Activated CD4-positive, alpha-beta T cell treated with anti-CD3 and anti-CD28 coated beads, Interleukin-2, amount 10 ng/mL, durations not matched to agents 24 days and 14 days (primary cell): Measurements from ENCODE around the gene ZDHHC7. TPM values are rescaled to one million over a fixed set of nuclear protein-coding genes. Genes with fewer than 3 reads are reported as not detected.

ENCODE experiments used
- DNase-seq: peaks from one replicate; pipeline ENCODE4 v3.0.0; 2022
- H3K27ac Mint-ChIP-seq: one replicate; pipeline ENCODE4 v1.8.0; 2022; ENCODE audit warnings: mild to moderate bottlenecking, mixed read lengths
- H3K27me3 Mint-ChIP-seq: one replicate; pipeline ENCODE4 v1.8.0; 2022; ENCODE audit warnings: mixed read lengths
- H3K36me3 Mint-ChIP-seq: one replicate; pipeline ENCODE4 v1.8.0; 2022; ENCODE audit warnings: low read depth, mild to moderate bottlenecking, mixed read lengths
- H3K4me1 Mint-ChIP-seq: one replicate; pipeline ENCODE4 v1.8.0; 2021; ENCODE audit warnings: mixed read lengths
- H3K4me3 Mint-ChIP-seq: one replicate; pipeline ENCODE4 v1.8.0; 2022; ENCODE audit warnings: mild to moderate bottlenecking, moderate library complexity, mixed read lengths
- H3K9me3 Mint-ChIP-seq: one replicate; pipeline ENCODE4 v1.8.0; 2021; ENCODE audit warnings: mixed read lengths
- intact Hi-C: fragments of 100-400 bp; cut with micrococcal nuclease; formaldehyde crosslinking; loops from one replicate; pipeline ENCODE4 v1.15.1; 2023
- total RNA-seq: library from RNA; stranded (reverse); gene quantifications from 2 replicates; pipeline ENCODE4 v1.2.3, GENCODE V29; 2022

The ZDHHC7 gene
- total RNA-seq, 1 donor from 2014 or later: 30.8 TPM

GRCh38 chr16:84970447-84971127 is 40.7 kb downstream of the ZDHHC7 start:
- DNase-seq: peak; percentile 92
- Mint-ChIP-seq H3K36me3 (peaks cover 6% of the 10 kb centered on the region), H3K4me1 (peaks cover 2% of the 10 kb centered on the region), H3K27ac (no peak overlapping the region), H3K4me3 (no peak overlapping the region), H3K27me3 (no peaks in the 10 kb centered on the region), H3K9me3 (peaks cover 5% of the 10 kb centered on the region)
- intact Hi-C loops: loop anchor here (1.0 to 5.0 kb wide), 2 partner anchors 45 to 218 kb away; no protein-coding TSS in a partner anchor

GRCh38 chr16:84967828-84968227 is 43.5 kb downstream of the ZDHHC7 start:
- Mint-ChIP-seq H3K36me3 (no peaks in the 10 kb centered on the region), H3K9me3 (peaks cover 8% of the 10 kb centered on the region), H3K4me1 (peaks cover 2% of the 10 kb centered on the region), H3K27ac (no peak overlapping the region), H3K4me3 (no peak overlapping the region), H3K27me3 (peaks cover 4% of the 10 kb centered on the region)
- no peak for DNase-seq
- intact Hi-C loops: no loop called here

GRCh38 chr16:84965428-84966415 is 45.6 kb downstream of the ZDHHC7 start:
- intact Hi-C loops: no loop called here
- Mint-ChIP-seq H3K4me3 (no peak overlapping the region), H3K9me3 (peaks cover 8% of the 10 kb centered on the region), H3K27me3 (peaks cover 4% of the 10 kb centered on the region), H3K36me3 (no peaks in the 10 kb centered on the region), H3K4me1 (peaks cover 2% of the 10 kb centered on the region), H3K27ac (no peak overlapping the region)
- DNase-seq: no peak

- Mint-ChIP-seq H3K36me3 (no peaks in the 10 kb centered on the region), H3K9me3 (peaks cover 8% of the 10 kb centered on the region), H3K4me3 (no peak overlapping the region), H3K27ac (no peak overlapping the region), H3K4me1 (no peaks in the 10 kb centered on the region), H3K27me3 (peaks cover 5% of the 10 kb centered on the region)
- DNase-seq: no peak
- intact Hi-C loops: no loop called here
Observed at GRCh38 chr16:84964386-84965128, 46.8 kb downstream of the ZDHHC7 start.

GRCh38 chr16:84963066-84963465 is 48.3 kb downstream of the ZDHHC7 start:
- Mint-ChIP-seq H3K4me3 (no peak overlapping the region), H3K4me1 (no peaks in the 10 kb centered on the region), H3K36me3 (no peaks in the 10 kb centered on the region), H3K27me3 (peaks cover 5% of the 10 kb centered on the region), H3K9me3 (peaks cover 8% of the 10 kb centered on the region), H3K27ac (no peak overlapping the region)
- intact Hi-C loops: no loop called here
- DNase-seq: no peak

DNA sequence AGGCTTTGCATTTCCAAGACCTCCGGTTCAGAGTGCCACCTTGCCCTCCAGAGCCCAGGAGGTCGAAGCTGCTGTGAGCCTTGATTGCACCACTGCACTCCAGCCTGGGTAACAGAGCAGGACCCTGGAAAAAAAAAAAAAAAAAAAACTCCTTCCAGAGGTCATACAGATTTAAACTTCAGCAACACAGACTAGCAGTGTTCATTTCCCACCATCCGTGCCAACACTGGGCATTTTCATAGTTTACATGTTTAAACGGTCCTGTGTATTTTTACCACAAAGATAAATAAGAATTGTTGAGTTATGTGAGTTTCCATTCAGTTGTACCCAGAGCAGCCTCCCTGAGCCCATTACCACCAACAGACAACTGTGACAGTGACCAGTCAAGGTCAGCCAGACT is 50.4 kb downstream of the ZDHHC7 start:
- peaks cover 5% of the 10 kb centered on the region for H3K27me3 Mint-ChIP-seq
- peaks cover 6% of the 10 kb centered on the region for H3K9me3 Mint-ChIP-seq
- no peak overlapping the region for H3K4me3 Mint-ChIP-seq
- no peaks in the 10 kb centered on the region for H3K36me3 Mint-ChIP-seq
- H3K4me1 Mint-ChIP-seq: no peaks in the 10 kb centered on the region
- intact Hi-C loops: no loop called here
- no peak overlapping the region for H3K27ac Mint-ChIP-seq
- DNase-seq: no peak

DNA sequence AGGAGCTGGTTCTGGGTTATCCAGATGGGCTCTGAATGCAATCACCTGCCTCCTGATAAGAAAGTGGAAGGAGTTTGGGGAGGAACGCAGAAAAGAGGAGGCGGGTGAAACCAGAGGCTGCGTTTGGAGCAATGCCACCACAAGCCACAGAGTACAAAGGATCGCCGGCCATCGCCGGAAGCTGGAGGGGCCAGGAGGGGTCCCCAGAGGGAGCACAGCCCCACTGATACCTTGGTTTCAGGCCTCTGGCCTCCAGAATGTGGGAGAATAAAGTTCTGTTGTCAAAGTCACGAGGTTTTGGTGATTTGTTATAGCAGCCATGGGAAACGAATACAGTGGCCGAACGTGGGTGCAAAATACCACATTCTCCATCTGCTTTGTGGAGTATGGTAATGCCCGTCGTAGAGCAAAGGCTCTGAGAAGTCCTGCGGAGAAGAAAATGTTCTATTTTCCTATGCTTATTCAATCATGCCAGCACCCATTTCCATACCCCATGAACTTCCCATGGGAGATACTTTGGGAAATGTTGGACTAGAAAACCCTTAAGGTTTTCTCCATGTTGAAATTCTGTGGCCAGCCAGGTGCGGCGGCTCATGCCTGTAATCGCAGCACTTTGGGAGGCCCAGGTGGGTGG is 51.4 kb downstream of the ZDHHC7 start:
- intact Hi-C loops: no loop called here
- DNase-seq: no peak
- H3K27ac Mint-ChIP-seq: no peak overlapping the region
- peaks cover 5% of the 10 kb centered on the region for H3K27me3 Mint-ChIP-seq
- H3K4me1 Mint-ChIP-seq: no peaks in the 10 kb centered on the region
- H3K4me3 Mint-ChIP-seq: no peak overlapping the region
- H3K36me3 Mint-ChIP-seq: no peaks in the 10 kb centered on the region
- H3K9me3 Mint-ChIP-seq: no peaks in the 10 kb centered on the region

DNA sequence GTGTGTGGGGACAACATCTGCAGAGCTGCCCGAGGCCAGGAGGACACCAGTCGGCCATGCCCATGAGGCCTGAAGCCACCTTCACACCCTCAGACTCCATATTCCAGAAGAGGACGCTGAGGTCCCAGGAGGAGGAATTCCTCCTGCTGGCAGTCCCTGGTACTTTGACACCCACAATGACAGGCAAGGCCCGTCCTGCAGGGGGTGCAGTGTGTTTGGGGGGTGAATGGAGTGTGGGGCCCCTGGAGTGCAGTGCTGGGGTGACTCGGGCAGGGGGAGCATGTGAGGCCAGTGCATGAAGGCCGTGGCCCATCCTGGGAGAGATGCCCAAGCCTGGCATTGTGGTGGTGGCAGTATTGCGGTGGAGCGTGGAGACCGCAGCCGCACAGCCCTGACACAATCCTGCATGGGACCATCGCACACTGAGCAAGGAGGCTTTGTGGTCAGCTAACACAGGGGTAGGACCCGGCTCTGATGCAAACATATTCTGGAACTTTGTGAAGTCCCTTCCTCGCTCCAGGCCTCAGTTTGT is 52.2 kb downstream of the ZDHHC7 start:
- Mint-ChIP-seq H3K9me3 (no peaks in the 10 kb centered on the region), H3K4me3 (no peak overlapping the region), H3K27me3 (peaks cover 5% of the 10 kb centered on the region), H3K27ac (no peak overlapping the region), H3K36me3 (no peaks in the 10 kb centered on the region), H3K4me1 (no peaks in the 10 kb centered on the region)
- no peak for DNase-seq
- intact Hi-C loops: no loop called here

GRCh38 chr16:84957792-84958191 is 53.5 kb downstream of the ZDHHC7 start:
- Mint-ChIP-seq H3K27me3 (peaks cover 2% of the 10 kb centered on the region), H3K36me3 (no peaks in the 10 kb centered on the region), H3K4me1 (no peaks in the 10 kb centered on the region), H3K9me3 (no peaks in the 10 kb centered on the region), H3K27ac (no peak overlapping the region), H3K4me3 (no peak overlapping the region)
- DNase-seq: no peak
- intact Hi-C loops: no loop called here

GRCh38 chr16:84957192-84957591 is 54.1 kb downstream of the ZDHHC7 start:
- H3K4me1 Mint-ChIP-seq: no peaks in the 10 kb centered on the region
- H3K4me3 Mint-ChIP-seq: no peak overlapping the region
- H3K9me3 Mint-ChIP-seq: no peaks in the 10 kb centered on the region
- intact Hi-C loops: no loop called here
- no peak for DNase-seq
- peaks cover 2% of the 10 kb centered on the region for H3K27me3 Mint-ChIP-seq
- H3K27ac Mint-ChIP-seq: no peak overlapping the region
- no peaks in the 10 kb centered on the region for H3K36me3 Mint-ChIP-seq

- peaks cover 2% of the 10 kb centered on the region for H3K27me3 Mint-ChIP-seq
- H3K4me3 Mint-ChIP-seq: no peak overlapping the region
- no peak overlapping the region for H3K27ac Mint-ChIP-seq
- DNase-seq: no peak
- H3K9me3 Mint-ChIP-seq: no peaks in the 10 kb centered on the region
- intact Hi-C loops: no loop called here
- H3K4me1 Mint-ChIP-seq: no peaks in the 10 kb centered on the region
- no peaks in the 10 kb centered on the region for H3K36me3 Mint-ChIP-seq
Observed at GRCh38 chr16:84955427-84955826, 55.9 kb downstream of the ZDHHC7 start.

- H3K27ac Mint-ChIP-seq: no peak overlapping the region
- no peak overlapping the region for H3K4me3 Mint-ChIP-seq
- no peaks in the 10 kb centered on the region for H3K36me3 Mint-ChIP-seq
- H3K4me1 Mint-ChIP-seq: no peaks in the 10 kb centered on the region
- intact Hi-C loops: no loop called here
- no peaks in the 10 kb centered on the region for H3K9me3 Mint-ChIP-seq
- peaks cover 3% of the 10 kb centered on the region for H3K27me3 Mint-ChIP-seq
- no peak for DNase-seq
Observed at GRCh38 chr16:84953190-84953746, 58.1 kb downstream of the ZDHHC7 start.
